HG03060 (cell line): ENCODE data around the gene DLG4.
"Not testable (repeated sequence)": the region's sequence is repeated elsewhere in the genome, so short reads cannot be mapped to it uniquely, and the experiment has no call there.

Experiments used
- ATAC-seq: cut with Tn5 transposase; IDR thresholded peaks from one replicate; pipeline ENCODE4 v1.9.1; 2021; ENCODE audit warnings: low read depth, moderate number of reproducible peaks; ENCODE audit not compliant: unreplicated experiment

The DLG4 gene

DNA sequence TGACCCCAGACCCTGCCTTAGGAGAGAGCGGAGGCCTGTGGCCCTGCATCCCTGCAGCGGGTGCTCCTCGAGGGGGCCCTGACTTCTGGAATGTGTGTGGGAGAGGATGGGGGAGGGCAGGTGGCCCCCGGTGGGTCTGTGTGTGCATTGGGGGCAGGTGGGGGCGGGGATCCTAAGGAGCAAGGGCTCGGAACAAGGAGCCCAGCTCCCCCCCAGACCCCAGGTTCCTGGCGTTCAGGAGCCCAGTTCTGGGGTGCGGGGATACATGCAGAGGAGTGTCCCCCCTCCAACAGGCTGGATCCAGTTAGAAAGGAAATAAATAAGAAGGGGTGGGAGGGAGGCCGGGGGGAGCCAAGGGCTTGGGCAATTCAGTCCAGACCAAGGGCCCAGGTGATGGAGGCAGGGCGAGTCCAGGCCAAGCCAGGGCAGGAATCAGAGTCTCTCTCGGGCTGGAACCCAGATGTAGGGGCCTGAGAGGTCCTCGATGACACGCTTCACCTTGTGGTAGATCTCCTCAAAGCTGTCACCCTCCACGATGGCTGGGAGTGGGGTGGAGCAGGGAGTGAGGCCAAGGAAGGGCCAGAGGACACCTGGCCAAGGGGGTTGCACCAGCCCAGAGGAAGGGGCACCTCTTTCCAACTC is 29.2 kb downstream of the DLG4 start:
- no peak for ATAC-seq

DNA sequence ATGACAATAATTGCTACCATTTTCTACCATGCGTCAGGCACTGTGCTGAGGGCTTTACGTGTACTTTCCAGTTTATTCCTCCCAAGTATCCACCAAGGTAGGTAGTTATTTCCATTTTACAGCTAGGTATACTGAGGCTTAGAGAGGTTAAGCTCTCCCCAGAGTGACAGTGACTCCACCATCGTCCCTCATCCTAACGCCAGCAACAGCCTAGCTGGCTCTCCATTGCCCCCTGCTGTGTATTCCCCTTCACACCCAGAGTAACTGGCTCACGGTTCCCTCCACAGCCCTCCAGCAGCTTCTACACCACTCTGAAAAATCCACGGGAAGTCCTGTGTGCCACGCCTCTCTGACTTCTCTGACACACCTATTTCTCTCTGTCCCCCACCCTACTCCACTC is 33.4 kb downstream of the DLG4 start:
- ATAC-seq: no peak

DNA sequence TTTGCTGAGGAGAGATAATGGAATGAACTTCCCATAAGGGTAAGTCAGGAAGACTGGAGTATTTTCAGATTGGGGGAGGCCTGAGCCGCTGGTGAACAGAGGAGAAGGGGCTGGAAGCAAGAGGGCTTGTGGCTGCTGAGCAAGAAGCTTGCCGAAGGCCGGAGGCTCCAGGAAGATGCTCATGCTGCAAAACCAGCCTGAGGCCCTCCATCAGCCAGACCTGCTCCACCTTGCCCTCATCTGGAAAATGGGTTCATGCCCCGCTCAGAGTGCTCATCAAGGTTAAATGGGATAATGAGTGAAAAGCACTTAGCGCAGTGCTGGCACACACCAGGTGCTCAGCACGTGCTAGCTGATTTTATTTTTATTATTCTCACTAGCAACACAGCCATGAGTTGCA is 35.0 kb downstream of the DLG4 start:
- no peak for ATAC-seq

DNA sequence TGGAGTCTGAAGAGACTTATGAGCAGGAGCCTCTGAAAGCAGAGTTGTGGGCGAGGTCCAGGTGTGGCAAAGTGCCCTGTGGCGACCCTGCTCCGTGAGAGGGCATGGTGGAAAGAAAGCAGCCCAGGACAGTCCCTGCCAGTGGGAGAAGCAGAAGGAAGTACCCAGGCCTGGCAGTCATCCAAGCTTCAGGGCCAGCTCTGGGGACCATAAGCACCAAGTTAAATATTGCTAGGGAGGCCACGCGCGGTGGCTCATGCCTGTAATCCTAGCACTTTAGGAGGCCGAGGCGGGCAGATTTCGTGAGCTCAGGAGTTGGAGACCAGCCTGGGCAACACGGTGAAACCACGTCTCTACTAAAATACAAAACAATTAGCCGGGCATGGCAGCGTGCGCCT is 35.5 kb downstream of the DLG4 start:
- no peak for ATAC-seq

DNA sequence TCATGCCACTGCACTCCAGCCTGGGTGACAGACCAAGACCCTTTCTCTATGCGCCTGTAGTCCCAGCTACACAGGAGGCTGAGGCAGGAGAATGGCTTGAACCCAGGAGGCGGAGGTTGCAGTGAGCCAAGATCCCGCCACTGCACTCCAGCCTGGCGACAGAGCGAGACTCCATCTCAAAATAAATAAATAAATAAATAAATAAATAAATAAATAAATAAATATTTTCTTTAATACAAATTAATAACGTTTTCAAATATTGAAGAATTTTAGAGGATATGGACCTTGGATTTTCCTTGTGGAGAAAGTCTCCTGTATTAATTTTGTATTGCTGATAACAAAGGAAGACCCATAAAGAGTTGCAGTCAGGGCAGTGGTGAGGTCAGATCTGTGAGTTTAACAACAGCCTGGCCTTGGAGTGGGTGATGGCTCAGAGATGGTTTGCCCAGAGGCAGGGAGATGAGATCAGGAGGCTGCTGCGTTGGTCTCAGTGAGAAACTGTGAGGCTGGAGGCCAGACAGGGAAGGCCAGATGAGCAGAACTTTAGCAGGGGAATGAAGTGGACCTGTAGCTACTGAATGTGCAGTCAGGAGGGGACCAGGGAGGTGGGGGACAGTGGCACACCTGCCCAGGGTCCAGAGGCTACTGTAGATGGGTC is 36.1 kb downstream of the DLG4 start:
- no peak for ATAC-seq

DNA sequence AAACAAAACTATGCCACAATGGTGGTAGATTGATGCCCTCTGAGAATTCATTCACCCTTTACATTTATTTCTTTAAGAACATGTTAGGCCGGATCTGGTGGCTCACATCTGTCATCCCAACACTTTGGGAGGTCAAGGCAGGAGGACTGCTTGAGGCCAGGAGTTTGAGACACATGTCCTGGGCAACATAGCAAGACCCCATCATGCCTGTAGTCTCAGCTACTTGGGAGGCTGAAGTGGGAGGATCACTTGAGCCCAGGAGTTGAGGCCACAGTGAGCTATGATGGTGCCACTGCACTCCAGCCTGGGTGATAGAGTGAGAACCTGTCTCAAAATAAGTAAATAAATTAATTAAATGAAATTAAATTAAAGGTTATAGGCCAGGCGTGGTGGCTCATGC is 37.5 kb downstream of the DLG4 start:
- ATAC-seq: not testable (repeated sequence)

DNA sequence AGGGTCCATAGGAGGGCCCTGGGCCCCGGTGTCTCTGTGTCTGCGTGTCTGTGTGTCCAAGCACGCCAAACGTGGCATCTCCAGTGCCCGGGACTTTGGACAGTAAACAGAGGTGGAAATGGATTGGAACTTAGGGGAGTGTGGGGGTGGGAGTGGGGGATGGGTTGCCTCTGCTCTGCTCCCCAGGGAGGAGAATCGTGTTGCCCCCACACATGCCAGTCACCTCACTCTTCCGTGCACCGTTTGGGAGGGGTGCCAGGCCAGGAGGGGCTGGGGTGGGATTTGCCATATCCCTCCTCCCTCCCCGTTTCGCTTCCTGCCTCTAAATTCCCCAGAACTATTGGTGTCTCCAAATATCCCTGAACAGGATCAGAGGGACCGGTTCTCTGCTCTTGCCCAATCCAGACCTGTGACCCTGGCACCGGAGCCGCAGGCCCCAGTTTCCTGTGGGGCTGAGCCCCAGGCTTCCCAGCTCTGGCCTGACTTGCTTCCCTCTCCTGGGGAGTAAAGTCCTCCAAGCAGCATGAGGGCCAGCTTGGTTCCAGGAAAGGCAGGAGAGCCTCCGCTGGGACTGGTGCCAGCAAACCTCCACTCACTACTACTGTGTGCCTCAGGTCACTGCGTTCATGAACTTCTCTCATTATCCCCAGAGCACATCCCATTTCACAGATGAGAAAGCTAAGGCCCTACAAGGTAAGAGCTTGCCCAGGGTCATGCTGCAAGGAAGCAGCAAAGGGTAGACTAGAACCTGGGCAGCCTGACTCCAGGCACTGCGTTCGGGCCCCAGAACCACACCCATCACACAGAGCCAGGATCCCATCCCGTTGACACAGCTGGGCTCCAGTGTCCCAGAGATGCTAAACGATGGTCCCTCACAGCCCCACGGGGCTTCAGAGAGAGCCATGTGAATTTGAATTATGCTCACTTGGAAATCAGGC is 40.0 kb downstream of the DLG4 start, which contains the start of gene ASGR1:
Gene ASGR1, minus strand, starts transcription at position 54 of the 938 bp plus-strand sequence. CDS start 807 bp downstream, outside the sequence.
- no peak for ATAC-seq

DNA sequence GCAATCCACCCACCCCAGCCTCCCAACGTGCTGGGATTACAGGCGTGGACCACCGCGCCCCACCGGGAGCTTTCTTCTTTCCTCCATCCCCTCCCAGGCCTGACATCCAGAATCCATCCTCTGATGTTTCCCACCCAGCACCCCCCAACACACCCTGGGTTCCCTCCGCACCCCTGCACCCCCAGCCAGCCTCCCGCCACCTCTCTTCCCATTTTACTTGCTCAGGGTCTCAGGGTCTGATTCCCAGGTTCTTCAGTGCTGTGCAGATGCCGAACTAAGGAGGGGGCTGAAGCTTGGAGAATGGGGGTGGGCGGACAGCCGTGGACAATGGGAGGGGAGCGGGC is 40.7 kb downstream of the DLG4 start:
- ATAC-seq: no peak

DNA sequence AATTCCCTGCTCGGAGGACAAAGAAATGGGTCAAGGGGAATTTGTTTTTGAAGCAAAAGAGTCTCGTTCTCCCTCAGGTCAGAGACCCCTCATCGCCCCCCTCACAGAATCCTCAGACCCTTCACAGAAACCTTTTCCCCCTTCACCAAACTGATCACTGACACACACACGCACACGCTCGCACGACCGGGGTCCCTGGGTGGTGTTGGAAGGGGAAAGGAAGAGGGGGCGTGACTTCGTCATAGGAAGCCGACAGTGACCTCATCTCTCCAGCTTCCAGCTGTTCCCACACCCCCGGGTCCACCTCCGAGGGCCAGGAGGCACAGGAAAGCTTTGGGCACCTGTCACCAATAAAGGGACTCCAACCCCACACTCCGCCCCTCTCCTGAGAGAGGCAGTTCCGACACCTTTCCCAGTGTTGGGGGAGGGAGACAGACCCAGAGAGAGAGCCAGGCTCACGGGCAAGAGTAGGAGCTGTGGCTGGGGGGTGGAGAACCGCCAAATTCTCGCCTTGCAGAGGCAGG is 41.6 kb downstream of the DLG4 start:
- no peak for ATAC-seq

DNA sequence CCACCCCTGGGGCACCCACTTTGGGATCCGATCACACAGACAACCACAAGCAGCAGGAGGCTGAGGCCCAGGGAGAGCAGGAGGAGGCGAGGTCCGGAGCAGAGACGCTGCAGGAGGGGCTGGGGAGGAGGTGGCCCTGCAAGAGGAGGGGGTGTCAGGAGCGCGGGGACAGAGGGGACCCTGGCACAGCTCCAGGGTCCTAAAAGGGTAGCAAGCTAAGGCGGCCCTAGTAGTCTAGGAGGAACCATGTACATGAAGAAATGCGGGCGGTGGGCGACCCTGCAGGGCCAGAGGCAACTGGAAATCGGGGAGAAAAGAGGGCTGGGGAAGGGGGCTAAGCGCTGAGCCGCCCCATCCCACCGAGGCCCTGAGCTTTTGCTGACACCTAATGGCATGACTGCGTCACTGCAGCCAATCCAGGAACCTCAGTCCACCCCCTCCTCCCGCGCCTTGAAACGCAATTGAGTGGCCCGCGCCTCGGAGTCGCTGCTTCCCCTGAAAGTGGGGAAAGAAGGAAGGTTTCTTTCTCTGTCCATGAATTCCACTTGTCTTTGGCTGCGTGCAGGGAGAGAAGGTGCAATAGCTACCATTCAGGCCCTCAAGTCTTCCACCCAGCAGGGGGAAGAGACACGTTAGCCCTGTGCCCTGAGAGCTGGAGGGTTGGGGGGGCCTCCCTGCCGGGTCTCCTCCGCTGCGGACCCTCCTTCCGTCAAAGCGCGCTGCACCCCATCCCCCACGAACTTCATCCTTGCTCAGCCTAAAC is 42.3 kb downstream of the DLG4 start:
- no peak for ATAC-seq

DNA sequence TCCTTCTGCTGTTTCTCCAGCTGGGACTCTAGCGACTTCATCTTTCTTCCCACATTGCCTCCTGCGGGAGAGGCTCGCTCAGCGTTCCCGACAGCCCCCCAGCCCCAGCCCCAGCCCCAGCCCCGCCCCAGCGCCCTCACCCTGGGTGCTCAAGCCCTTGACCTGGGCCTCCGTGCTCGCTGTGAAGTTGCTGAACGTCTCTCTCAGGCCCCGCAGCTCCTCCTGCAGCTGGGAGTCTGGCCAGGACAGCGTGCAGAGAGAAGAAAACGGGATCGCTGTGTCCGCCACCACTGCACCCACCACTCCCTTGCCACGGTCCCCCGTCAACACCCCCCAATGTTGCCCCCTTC is 42.8 kb downstream of the DLG4 start:
- no peak for ATAC-seq

DNA sequence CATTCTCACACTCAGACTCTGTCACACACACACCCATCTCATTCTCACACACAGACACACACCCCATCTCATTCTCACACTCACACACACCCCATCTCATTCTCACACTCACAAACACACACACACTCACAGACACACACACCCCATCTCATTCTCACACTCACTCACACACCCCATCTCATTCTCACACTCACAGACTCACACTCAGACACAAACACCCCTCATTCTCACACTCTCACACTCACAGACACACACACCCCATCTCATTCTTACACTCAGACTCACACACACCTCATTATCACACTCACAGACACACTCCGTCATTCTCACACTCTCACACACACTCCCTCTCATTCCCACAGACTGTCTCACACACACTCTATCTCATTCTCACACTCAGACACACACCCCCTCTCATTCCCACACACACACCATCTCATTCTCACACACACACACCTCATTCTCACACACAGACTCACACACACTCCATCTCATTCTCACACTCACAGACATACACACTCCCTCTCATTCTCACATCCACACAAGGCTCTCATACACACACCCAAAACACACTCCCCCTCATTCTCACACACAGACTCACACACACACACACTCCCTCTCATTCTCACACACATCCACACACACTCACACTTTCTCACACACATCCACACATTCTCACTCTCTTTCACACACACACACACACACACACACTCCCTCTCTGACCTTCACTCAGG is 43.4 kb downstream of the DLG4 start:
- ATAC-seq: no peak

DNA sequence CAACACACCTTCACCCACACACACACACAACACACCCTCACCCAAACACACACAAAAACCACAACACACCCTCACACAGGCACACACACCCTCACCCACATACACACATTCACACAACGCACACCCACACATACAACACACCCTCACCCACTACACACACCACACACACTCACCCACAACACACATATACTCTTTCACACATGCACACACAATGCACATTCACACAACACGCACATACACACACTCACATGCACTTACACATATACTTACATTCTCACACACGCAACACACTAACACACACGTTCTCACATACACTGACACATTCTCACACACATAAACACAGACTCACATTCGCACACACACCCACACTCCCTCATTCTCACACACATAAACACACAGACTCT is 44.3 kb downstream of the DLG4 start:
- ATAC-seq: no peak

DNA sequence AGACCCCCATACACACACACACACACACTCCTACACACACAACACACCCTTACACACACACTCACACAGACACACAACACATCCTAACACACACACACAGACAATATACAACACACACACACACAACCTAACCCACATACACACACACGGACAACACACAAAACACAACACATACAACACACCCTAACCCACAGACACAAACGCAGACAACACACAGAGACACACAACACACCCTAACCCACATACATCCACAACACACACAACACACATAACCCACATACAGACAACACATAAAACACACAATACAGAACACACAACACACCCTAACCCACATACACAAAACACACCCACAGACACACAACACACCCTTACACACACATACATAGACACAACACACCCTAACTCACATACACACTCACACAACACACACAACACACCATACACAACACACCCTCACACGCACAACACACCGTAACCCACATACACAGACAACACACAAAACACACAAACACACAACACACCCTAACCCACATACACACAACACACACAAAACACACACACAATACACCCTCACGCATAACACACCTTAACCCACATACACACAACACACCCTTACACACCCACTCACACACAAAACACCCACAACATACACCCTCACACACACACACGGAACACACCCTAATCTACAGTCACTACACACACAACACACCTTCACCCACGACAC is 44.9 kb downstream of the DLG4 start:
- no peak for ATAC-seq

DNA sequence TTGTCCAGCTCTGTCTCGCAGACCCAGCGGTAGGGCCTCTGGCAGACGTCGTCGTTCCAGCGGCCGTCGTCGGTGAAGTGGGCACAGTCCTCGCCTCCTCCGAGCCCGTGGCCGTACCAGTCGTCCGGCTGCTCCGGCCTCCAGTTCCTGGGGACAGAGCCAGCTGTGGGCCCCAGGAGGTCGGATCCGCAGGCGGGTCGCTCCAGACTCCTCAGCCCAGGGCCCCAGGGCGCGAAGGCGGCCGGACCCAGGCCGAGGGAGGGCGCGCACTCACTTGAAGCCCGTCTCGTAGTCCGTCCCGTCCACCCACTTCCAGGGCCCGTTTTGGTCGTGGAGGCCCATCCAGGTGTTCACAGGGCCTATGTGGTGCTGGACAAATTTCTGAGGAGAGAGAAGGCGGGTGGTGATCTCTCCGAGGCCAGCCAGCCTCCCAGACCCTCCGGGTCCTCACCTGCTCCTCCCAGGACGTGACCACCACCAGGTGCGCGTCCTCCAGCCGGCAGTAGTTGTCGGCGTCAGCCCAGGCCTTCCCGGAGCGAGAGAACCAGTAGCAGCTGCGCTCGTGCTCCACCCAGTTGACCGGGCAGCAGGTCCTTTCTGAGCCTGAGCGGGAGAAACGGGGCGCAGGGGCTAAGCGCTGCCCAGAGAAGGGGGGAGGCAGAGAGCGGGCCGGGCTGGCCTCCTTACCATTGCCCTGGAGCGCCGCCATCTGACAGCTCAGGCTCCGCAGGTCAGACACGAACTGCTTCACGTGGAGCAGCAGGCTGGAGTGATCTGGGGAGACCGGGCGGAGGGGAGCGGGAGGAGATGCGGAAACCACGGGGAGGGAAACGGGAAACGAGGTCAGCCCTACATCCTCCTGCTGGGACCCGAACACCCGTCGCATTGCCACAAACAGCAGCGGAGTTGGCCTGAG is 45.7 kb downstream of the DLG4 start:
- ATAC-seq: no peak

DNA sequence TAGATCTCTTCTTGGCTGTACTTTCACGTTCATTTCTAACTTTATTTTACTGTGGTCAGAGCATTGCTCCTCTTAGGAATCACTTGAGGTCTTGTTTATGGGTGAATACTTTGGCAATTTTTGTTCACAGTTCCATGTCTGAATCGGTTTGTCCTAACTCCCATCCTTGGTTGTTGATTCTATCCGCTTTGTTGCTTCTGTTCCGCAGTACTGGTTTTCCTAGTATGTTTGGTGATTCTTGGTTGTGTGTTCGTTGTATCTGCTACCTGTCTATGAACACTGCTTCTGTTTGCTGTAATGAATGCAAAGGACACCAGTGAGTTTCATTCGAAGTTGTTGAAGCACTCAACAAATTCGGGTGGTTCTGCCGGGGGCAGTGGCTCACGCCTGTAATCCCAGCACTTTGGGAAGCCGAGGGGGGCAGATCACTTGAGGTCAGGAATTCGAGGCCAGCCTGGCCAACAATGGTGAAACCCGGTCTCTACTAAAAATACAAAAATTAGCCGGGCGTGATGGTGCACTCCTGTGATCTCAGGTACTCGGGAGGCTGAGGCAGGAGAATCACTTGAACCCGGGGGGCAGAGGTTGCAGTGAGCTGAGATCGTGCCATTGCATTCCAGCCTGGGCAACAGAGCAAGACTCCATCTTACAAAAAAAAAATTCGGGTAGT is 47.0 kb downstream of the DLG4 start:
- ATAC-seq: not testable (repeated sequence)

DNA sequence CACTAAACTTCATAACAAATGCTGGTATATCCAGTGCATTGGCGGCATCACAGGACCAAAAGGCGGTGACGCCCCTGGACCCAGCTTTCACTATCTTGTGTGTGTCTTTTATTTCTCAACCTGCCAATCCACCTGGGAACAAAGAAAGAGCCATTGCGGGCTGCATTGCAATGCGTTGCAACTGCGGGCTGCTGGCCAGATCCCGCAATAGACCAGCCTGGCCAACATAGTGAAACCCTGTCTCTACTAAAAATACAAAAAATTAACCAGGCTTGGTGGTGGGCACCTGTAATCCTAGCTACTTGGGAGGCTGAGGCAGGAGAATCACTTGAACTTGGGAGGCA is 50.1 kb downstream of the DLG4 start:
- not testable (repeated sequence) for ATAC-seq
